ENCODE results near the gene MICU2.

The MICU2 gene

GRCh38 chr13:21548577-21548976 lies 55.4 kb downstream of the MICU2 start:
- TF ChIP-seq CTCF (IDR thresholded peaks at IDR 0.05), result no peak

DNA sequence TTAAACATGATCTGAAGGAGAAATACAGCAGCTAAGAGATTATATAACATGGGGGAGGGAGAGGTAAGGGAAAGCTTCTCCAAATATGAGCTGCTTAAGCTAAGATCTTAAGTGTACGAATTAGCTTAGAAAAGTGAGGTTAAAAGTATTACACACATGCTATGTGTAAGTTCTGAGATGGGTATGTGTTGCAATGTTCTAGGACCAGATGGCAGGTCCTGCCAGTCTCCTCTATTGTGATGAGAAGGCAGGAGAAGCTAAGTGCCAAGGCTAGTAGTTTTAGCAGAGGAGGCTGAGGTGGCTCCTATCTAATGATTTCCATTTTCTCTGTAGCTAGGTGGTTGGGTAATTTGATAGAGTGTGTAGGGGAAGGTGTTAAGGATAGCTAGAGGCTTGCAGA lies 57.6 kb downstream of the MICU2 start:
- TF ChIP-seq CTCF (IDR thresholded peaks at IDR 0.05), result no peak

DNA sequence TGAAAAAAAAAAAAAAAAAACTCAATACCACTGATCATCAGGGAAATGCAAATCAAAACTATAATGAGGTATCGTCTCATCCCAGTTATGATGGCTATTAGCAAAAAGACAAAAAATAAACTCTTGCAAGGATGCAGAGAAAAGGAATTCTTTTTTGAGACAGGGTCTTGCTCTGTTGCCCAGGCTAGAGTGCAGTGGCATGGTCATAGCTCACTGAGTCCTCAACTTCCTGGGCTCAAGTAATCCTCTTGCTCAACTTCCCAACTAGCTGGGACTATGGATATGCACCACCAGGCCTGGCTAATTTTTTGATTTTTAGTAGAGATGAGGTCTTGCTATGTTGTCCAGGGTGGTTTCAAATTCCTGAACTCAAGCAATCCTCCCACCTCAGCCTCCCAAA lies 59.5 kb downstream of the MICU2 start:
- TF ChIP-seq CTCF (IDR thresholded peaks at IDR 0.05), result no peak

GRCh38 chr13:21542563-21542962 lies 61.4 kb downstream of the MICU2 start:
- no peak for TF ChIP-seq CTCF (IDR thresholded peaks at IDR 0.05)

DNA sequence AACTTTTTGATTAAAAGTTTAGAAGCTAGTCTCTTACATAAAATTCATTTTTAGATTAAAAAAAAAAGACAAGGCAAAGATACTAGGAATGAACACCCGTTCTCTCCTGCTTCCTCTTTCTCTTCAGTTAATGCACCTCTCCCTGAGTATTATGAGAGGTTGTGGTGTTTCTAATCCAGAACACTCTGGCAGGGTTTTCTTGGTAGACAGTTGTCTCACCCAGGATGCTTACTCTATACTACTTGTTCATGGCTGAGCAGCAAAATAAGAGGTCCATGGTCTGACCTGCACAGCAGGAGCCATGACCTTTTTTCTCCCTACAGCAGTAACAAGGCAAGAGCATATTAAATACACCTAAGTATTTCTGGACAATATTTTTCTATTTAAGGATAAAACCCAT lies 62.0 kb downstream of the MICU2 start:
- no peak for TF ChIP-seq CTCF (IDR thresholded peaks at IDR 0.05)

DNA sequence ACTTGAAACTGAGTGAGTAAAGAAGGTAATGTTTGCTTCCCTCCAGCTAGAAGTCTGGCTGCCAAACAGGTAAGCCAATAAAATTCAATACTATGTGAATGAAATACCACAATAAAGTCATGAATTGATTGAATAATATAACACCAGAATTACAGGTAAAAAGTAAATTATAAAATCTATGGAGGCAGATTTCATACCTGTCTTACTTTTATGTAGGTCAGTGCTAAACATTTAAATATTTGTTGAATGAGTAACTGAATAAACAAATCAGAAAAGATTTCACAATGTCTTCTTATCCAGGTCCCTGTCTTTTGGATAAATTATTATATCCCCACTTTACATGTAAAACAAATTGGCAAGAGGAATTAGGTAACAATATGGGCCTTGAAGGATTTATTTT lies 62.7 kb downstream of the MICU2 start:
- TF ChIP-seq CTCF (IDR thresholded peaks at IDR 0.05), result no peak

GRCh38 chr13:21539687-21540086 lies 64.3 kb downstream of the MICU2 start:
- no peak for TF ChIP-seq CTCF (IDR thresholded peaks at IDR 0.05)

DNA sequence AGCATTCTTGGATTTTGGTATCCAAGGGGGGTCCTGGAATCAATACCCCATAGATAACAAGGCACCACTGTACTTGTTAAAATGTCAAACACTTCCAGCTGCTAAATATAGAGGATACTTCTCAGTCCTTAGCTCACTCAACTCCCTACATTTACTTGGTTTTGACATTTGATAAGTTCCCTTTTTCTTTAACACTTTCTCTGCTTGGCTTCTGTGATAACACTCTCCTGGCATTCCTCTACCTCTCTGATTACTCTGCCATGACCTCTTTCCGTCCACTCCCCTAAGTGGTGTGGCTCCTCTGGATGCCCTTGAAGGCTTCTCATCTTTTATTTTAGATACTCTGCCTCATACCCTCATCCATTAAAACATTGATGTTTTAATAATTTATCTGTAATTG lies 65.2 kb downstream of the MICU2 start:
- no peak for TF ChIP-seq CTCF (IDR thresholded peaks at IDR 0.05)

Measured in LNCAP (cell line).